Measurements from ENCODE around the gene ASIC4.

ASIC4 gene

GRCh38 chr2:219566640-219567039 lies 52.4 kb downstream of the ASIC4 start:
- no peak for DNase-seq (ENCODE audit: low read depth in 2 of 2)

- DNase-seq (ENCODE audit: low read depth in 2 of 2) = no peak
These were observed 52.8 kb downstream of the ASIC4 start for GRCh38 chr2:219567131-219567530.

- no peak for DNase-seq (ENCODE audit: low read depth in 2 of 2)
These were observed 53.6 kb downstream of the ASIC4 start for GRCh38 chr2:219567791-219568361.

GRCh38 chr2:219569041-219569440 lies 54.8 kb downstream of the ASIC4 start:
- DNase-seq (ENCODE audit: low read depth in 2 of 2) = no peak

- no peak for DNase-seq (ENCODE audit: low read depth in 2 of 2)
These were observed 55.4 kb downstream of the ASIC4 start for GRCh38 chr2:219569635-219570034.

- DNase-seq (ENCODE audit: low read depth in 2 of 2) = no peak
These were observed 56.1 kb downstream of the ASIC4 start for GRCh38 chr2:219570194-219570923.

GRCh38 chr2:219570924-219571310 lies 56.6 kb downstream of the ASIC4 start:
- DNase-seq (ENCODE audit: low read depth in 2 of 2) = no peak

- DNase-seq (ENCODE audit: low read depth in 2 of 2) = no peak
These were observed 57.3 kb downstream of the ASIC4 start, which contains the start of gene OBSL1 for GRCh38 chr2:219571311-219572236. TSS of gene OBSL1 (minus strand) at chr2:219571539. CDS start at chr2:219571232, 307 bp downstream.

GRCh38 chr2:219572237-219573001 lies 58.1 kb downstream of the ASIC4 start, which contains the start of gene INHA:
TSS of gene INHA (plus strand) at chr2:219572310. CDS start at chr2:219572375, 65 bp downstream.
- no peak for DNase-seq (ENCODE audit: low read depth in 2 of 2)

- no peak for DNase-seq (ENCODE audit: low read depth in 2 of 2)
These were observed 58.9 kb downstream of the ASIC4 start for GRCh38 chr2:219573166-219573565.

GRCh38 chr2:219574484-219575311 lies 60.4 kb downstream of the ASIC4 start:
- no peak for DNase-seq (ENCODE audit: low read depth in 2 of 2)

- DNase-seq (ENCODE audit: low read depth in 2 of 2) = no peak
These were observed 61.6 kb downstream of the ASIC4 start for GRCh38 chr2:219575566-219576504.

GRCh38 chr2:219576505-219577388 lies 62.5 kb downstream of the ASIC4 start:
- DNase-seq (ENCODE audit: low read depth in 2 of 2) = no peak

- no peak for DNase-seq (ENCODE audit: low read depth in 2 of 2)
These were observed 64.7 kb downstream of the ASIC4 start for GRCh38 chr2:219578811-219579613.

- no peak for DNase-seq (ENCODE audit: low read depth in 2 of 2)
These were observed 67.1 kb downstream of the ASIC4 start for GRCh38 chr2:219581346-219581745.

Measured in activated CD8-positive, alpha-beta memory T cell treated with anti-CD3 and anti-CD28 coated beads for 4 hours (primary cell).